H9 (cell line): ENCODE measurements around the gene ERCC6L2. TPM values are rescaled to one million over a fixed set of nuclear protein-coding genes. Genes with fewer than 3 reads are reported as not detected.

Experiments used
- DNase-seq: peaks from one replicate; pipeline ENCODE4 v3.0.0-alpha.2; 2017
- H2AFZ ChIP-seq: one replicate; pipeline ENCODE4 v1.6.1; 2013; ENCODE audit warnings: mild to moderate bottlenecking, low read length, control low read depth, moderate library complexity
- H2AK5ac ChIP-seq: 2 replicates; pipeline ENCODE4 v1.6.1; 2013; ENCODE audit warnings: low read length, control low read depth, mixed read lengths; ENCODE audit not compliant: insufficient read length
- H2BK120ac ChIP-seq: one replicate; pipeline ENCODE4 v1.6.1; 2013; ENCODE audit warnings: low read depth, mild to moderate bottlenecking, low read length, control low read depth, inconsistent platforms; ENCODE audit not compliant: poor library complexity, severe bottlenecking
- H2BK12ac ChIP-seq: 2 replicates; pipeline ENCODE4 v1.6.1; 2013; ENCODE audit warnings: low read length, control low read depth, mixed read lengths, low read depth; ENCODE audit not compliant: insufficient read length
- H2BK15ac ChIP-seq: 2 replicates; pipeline ENCODE4 v1.6.1; 2013; ENCODE audit warnings: low read depth, low read length, control low read depth
- H2BK20ac ChIP-seq: one replicate; pipeline ENCODE4 v1.6.1; 2013; ENCODE audit warnings: low read depth, mild to moderate bottlenecking, low read length, control low read depth, inconsistent platforms; ENCODE audit not compliant: poor library complexity, severe bottlenecking
- H2BK5ac ChIP-seq: 2 replicates; pipeline ENCODE4 v1.6.1; 2013; ENCODE audit warnings: low read length, control low read depth, mixed read lengths; ENCODE audit not compliant: insufficient read length
- H3K14ac ChIP-seq: 2 replicates; pipeline ENCODE4 v1.6.1; 2013; ENCODE audit warnings: low read length, control low read depth; ENCODE audit not compliant: insufficient read depth
- H3K18ac ChIP-seq: 2 replicates; pipeline ENCODE4 v1.6.1; 2013; ENCODE audit warnings: low read depth, mild to moderate bottlenecking, mixed read lengths, low read length, control low read depth; ENCODE audit not compliant: insufficient read length
- H3K23ac ChIP-seq: 2 replicates; pipeline ENCODE4 v1.6.1; 2013; ENCODE audit warnings: low read length, control low read depth, mixed read lengths, low read depth; ENCODE audit not compliant: insufficient read length
- H3K23me2 ChIP-seq: 2 replicates; pipeline ENCODE4 v1.6.1; 2013; ENCODE audit warnings: low read depth, mild to moderate bottlenecking, mixed read lengths, low read length, control low read depth; ENCODE audit not compliant: insufficient read length, poor library complexity, severe bottlenecking
- H3K27ac ChIP-seq: 2 replicates; pipeline ENCODE4 v1.5.1; 2013; ENCODE audit warnings: low read length, control low read depth, mixed read lengths, low read depth; ENCODE audit not compliant: insufficient read length
- H3K27me3 ChIP-seq: 2 replicates; pipeline ENCODE4 v1.6.1; 2013; ENCODE audit warnings: low read length, control low read depth, inconsistent platforms; ENCODE audit not compliant: insufficient read depth
- H3K4ac ChIP-seq: 2 replicates; pipeline ENCODE4 v1.6.1; 2013; ENCODE audit warnings: low read depth, mild to moderate bottlenecking, control low read depth, inconsistent platforms, low read length, moderate library complexity
- H3K4me1 ChIP-seq: 2 replicates; pipeline ENCODE4 v1.6.1; 2013; ENCODE audit warnings: low read length, control low read depth, inconsistent platforms; ENCODE audit not compliant: insufficient read depth
- H3K4me2 ChIP-seq: 2 replicates; pipeline ENCODE4 v1.6.1; 2013; ENCODE audit warnings: low read length, control low read depth, mixed read lengths; ENCODE audit not compliant: insufficient read length, insufficient read depth
- H3K56ac ChIP-seq: 2 replicates; pipeline ENCODE4 v1.6.1; 2013; ENCODE audit warnings: low read depth, mild to moderate bottlenecking, mixed read lengths, low read length, control low read depth; ENCODE audit not compliant: insufficient read length
- H3K79me1 ChIP-seq: 2 replicates; pipeline ENCODE4 v1.6.1; 2013; ENCODE audit warnings: low read depth, mild to moderate bottlenecking, moderate library complexity, low read length, control low read depth, inconsistent platforms; ENCODE audit not compliant: insufficient read depth, poor library complexity, severe bottlenecking
- H3K79me2 ChIP-seq: 2 replicates; pipeline ENCODE4 v1.6.1; 2013; ENCODE audit warnings: low read length, control low read depth, inconsistent platforms; ENCODE audit not compliant: insufficient read depth
- H3K9ac ChIP-seq: 2 replicates; pipeline ENCODE4 v1.6.1; 2013; ENCODE audit warnings: low read length, control low read depth, mixed read lengths; ENCODE audit not compliant: insufficient read length; ENCODE audit errors: extremely low read depth
- H3K9me3 ChIP-seq: one replicate; pipeline ENCODE4 v1.6.1; 2013; ENCODE audit warnings: low read depth, low read length, inconsistent platforms; ENCODE audit not compliant: control insufficient read depth
- H3T11ph ChIP-seq: one replicate; pipeline ENCODE4 v1.6.1; 2013; ENCODE audit warnings: mild to moderate bottlenecking, low read length, control low read depth, inconsistent platforms
- H4K20me1 ChIP-seq: one replicate; pipeline ENCODE4 v1.6.1; 2013; ENCODE audit not compliant: control insufficient read depth, insufficient read length, insufficient read depth
- H4K5ac ChIP-seq: 2 replicates; pipeline ENCODE4 v1.6.1; 2013; ENCODE audit warnings: low read depth, mild to moderate bottlenecking, mixed read lengths, low read length, control low read depth; ENCODE audit not compliant: insufficient read length
- H4K8ac ChIP-seq: replicated peaks from 2 replicates; pipeline ENCODE4 v1.6.1; 2013; ENCODE audit warnings: low read length, control low read depth, mixed read lengths, low read depth; ENCODE audit not compliant: insufficient read length
- H4K91ac ChIP-seq: 2 replicates; pipeline ENCODE4 v1.6.1; 2013; ENCODE audit warnings: low read depth, mild to moderate bottlenecking, moderate library complexity, mixed read lengths, low read length, control low read depth; ENCODE audit not compliant: insufficient read length
- H3K27ac Mint-ChIP-seq, 3 experiments: 2 replicates in 2 of 3; 3 replicates in 1 of 3; pipeline ENCODE4 v1.8.0; 2020 to 2021; ENCODE audit warnings: mixed read lengths in 3 of 3, mild to moderate bottlenecking in 1 of 3, moderate library complexity in 1 of 3
- H3K27me3 Mint-ChIP-seq: 2 replicates; pipeline ENCODE4 v1.8.0; 2021; ENCODE audit warnings: low read depth, mild to moderate bottlenecking, moderate library complexity, mixed read lengths
- H3K36me3 Mint-ChIP-seq, 3 experiments: 2 replicates in 2 of 3; 3 replicates in 1 of 3; pipeline ENCODE4 v1.8.0; 2020 to 2021; ENCODE audit warnings: low read depth in 3 of 3, mixed read lengths in 3 of 3; ENCODE audit not compliant: insufficient read depth in 1 of 3
- H3K4me1 Mint-ChIP-seq, 2 experiments: 2 replicates each; pipeline ENCODE4 v1.8.0; 2020; ENCODE audit warnings: mixed read lengths in 2 of 2
- H3K4me3 Mint-ChIP-seq, 2 experiments: 2 replicates in 1 of 2; 3 replicates in 1 of 2; pipeline ENCODE4 v1.8.0; 2020 to 2021; ENCODE audit warnings: mild to moderate bottlenecking in 2 of 2, mixed read lengths in 2 of 2, moderate library complexity in 1 of 2
- H3K9me3 Mint-ChIP-seq, 2 experiments: 2 replicates in 1 of 2; 3 replicates in 1 of 2; pipeline ENCODE4 v1.8.0; 2020; ENCODE audit warnings: mild to moderate bottlenecking in 2 of 2, mixed read lengths in 2 of 2, moderate library complexity in 1 of 2
- WGBS: extraction: QIAGEN DNeasy Blood & Tissue Kit; methylation state at CpG from one replicate; pipeline ENCODE4 v1.1.7; 2013; ENCODE audit warnings: missing lambda C conversion rate, low lambda C conversion rate, mixed read lengths; ENCODE audit not compliant: insufficient read length; ENCODE audit errors: extremely low coverage; 5-methylcytosine and 5-hydroxymethylcytosine counted together
- total RNA-seq: library from RNA; stranded (reverse); gene quantifications from 2 replicates; pipeline ENCODE4 v1.2.1, GENCODE V29; 2021
- TF ChIP-seq, protein P1 (sequence below): fragments of 200-600 bp; sonication (generic); conservative IDR thresholded peaks from 3 replicates; pipeline ENCODE4 v1.8.0; 2021; ENCODE audit warnings: antibody characterized with exemption, mild to moderate bottlenecking

The ERCC6L2 gene
- total RNA-seq, 1 experiment from 2014 or later, result 57.7 TPM

DNA sequence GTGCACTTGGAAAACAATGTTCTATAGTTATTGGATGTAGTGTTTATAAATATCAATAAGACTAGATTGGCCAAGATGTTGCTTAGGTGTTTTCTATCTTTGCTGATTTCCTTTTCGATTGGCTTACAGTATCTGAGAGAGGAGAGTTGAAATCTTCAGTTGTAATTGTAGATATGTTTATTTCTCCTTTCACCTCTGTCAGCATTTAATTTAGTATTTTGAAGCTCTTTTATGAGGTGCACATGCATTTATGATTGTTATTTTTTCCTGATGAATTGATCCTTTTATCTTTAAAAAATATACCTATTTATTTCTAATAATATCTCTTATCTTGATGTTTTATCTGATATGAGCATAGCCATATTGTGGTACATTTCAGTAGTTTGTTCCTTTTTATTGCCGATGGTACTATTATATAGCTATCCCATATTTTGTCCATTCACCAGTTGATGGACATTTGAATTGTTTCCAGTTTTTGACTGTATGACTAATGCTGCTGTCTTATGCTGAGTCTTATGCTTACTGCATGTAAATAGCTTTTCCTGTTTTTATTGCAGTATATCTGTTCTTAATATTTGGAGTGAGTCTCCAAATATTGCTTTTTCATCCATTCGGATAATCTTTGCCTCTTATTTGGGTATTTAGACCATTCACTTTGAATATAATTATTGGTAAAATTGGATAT lies 34.7 kb downstream of the ERCC6L2 start:
- no peaks in the 10 kb centered on the region for H3K27me3 Mint-ChIP-seq
- no peak overlapping the region for H3T11ph ChIP-seq
- no peak overlapping the region for H3K14ac ChIP-seq
- H4K91ac ChIP-seq, result no peak overlapping the region
- no peak overlapping the region for H3K23ac ChIP-seq
- no peak overlapping the region for H3K4ac ChIP-seq
- no peak overlapping the region for H3K4me2 ChIP-seq
- no peak overlapping the region for H3K4me3 Mint-ChIP-seq
- H3K9me3 Mint-ChIP-seq, result no peaks in the 10 kb centered on the region
- peaks cover 0 to 4% of the 10 kb centered on the region in 2 experiments; a peak in 2 of 4 replicates for H3K4me1 Mint-ChIP-seq
- no peak overlapping the region for H2AK5ac ChIP-seq
- TF ChIP-seq, protein P1, sequence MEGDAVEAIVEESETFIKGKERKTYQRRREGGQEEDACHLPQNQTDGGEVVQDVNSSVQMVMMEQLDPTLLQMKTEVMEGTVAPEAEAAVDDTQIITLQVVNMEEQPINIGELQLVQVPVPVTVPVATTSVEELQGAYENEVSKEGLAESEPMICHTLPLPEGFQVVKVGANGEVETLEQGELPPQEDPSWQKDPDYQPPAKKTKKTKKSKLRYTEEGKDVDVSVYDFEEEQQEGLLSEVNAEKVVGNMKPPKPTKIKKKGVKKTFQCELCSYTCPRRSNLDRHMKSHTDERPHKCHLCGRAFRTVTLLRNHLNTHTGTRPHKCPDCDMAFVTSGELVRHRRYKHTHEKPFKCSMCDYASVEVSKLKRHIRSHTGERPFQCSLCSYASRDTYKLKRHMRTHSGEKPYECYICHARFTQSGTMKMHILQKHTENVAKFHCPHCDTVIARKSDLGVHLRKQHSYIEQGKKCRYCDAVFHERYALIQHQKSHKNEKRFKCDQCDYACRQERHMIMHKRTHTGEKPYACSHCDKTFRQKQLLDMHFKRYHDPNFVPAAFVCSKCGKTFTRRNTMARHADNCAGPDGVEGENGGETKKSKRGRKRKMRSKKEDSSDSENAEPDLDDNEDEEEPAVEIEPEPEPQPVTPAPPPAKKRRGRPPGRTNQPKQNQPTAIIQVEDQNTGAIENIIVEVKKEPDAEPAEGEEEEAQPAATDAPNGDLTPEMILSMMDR, result no peak
- no peak overlapping the region for H3K9ac ChIP-seq
- peaks cover 0 to 4% (median 0%) of the 10 kb centered on the region in 3 experiments; a peak in 2 of 7 replicates for H3K36me3 Mint-ChIP-seq
- H3K4me1 ChIP-seq, result no peaks in the 10 kb centered on the region
- H4K20me1 ChIP-seq, result no peaks in the 10 kb centered on the region
- H2BK120ac ChIP-seq, result no peak overlapping the region
- H4K5ac ChIP-seq, result no peak overlapping the region
- no peak overlapping the region for H3K27ac Mint-ChIP-seq
- H3K79me1 ChIP-seq, result no peaks in the 10 kb centered on the region
- no peak overlapping the region for H2BK12ac ChIP-seq
- WGBS, result no CpG with 5 or more reads among the region's 3 CpGs
- H3K18ac ChIP-seq, result no peak overlapping the region
- no peak overlapping the region for H4K8ac ChIP-seq
- H2BK5ac ChIP-seq, result no peak overlapping the region
- no peaks in the 10 kb centered on the region for H3K27me3 ChIP-seq
- no peak overlapping the region for H3K56ac ChIP-seq
- DNase-seq, result no peak
- no peaks in the 10 kb centered on the region for H3K79me2 ChIP-seq
- H2BK15ac ChIP-seq, result no peak overlapping the region
- no peak overlapping the region for H2AFZ ChIP-seq
- no peak overlapping the region for H3K27ac ChIP-seq
- no peaks in the 10 kb centered on the region for H3K9me3 ChIP-seq
- no peaks in the 10 kb centered on the region for H3K23me2 ChIP-seq
- H2BK20ac ChIP-seq, result no peak overlapping the region
